Neural cell (in vitro differentiated cells): ENCODE data around the gene ERC2. TPM values are rescaled to one million over a fixed set of nuclear protein-coding genes. Genes with fewer than 3 reads are reported as not detected.

Experiments
- H2AFZ ChIP-seq: fragments of 200-600, 300-800 bp; sonication (generic), shearing (Covaris generic); 2 replicates; pipeline ENCODE4 v1.6.0; 2014; ENCODE audit warnings: low read depth, mild to moderate bottlenecking, antibody characterized with exemption, low read length, moderate library complexity
- H3F3A ChIP-seq: fragments of 200-600 bp; shearing (Covaris generic); 2 replicates; pipeline ENCODE4 v1.6.1; 2016; ENCODE audit warnings: mild to moderate bottlenecking, moderate library complexity, mixed read lengths, antibody characterized with exemption, low read length; ENCODE audit not compliant: insufficient read depth, poor library complexity, severe bottlenecking
- H3K27ac ChIP-seq: fragments of 200-600, 300-800 bp; sonication (generic), shearing (Covaris generic); 2 replicates; pipeline ENCODE4 v1.5.1; 2014; ENCODE audit warnings: mild to moderate bottlenecking, low read length, moderate library complexity
- H3K27me3 ChIP-seq: fragments of 300-800, 200-600 bp; sonication (generic), shearing (Covaris generic); 2 replicates; pipeline ENCODE4 v1.6.0; 2014; ENCODE audit warnings: mild to moderate bottlenecking, low read depth, low read length, moderate library complexity; ENCODE audit not compliant: insufficient read depth
- H3K36me3 ChIP-seq: fragments of 300-800, 200-600 bp; sonication (generic), shearing (Covaris generic); 2 replicates; pipeline ENCODE4 v1.5.1; 2014; ENCODE audit warnings: mild to moderate bottlenecking, antibody characterized with exemption, low read length, moderate library complexity; ENCODE audit not compliant: insufficient read depth
- H3K4me2 ChIP-seq: fragments of 300-800, 200-600 bp; sonication (generic), shearing (Covaris generic); 2 replicates; pipeline ENCODE4 v1.6.0; 2014; ENCODE audit warnings: mild to moderate bottlenecking, low read length
- H3K4me3 ChIP-seq: fragments of 300-800, 200-600 bp; sonication (generic), shearing (Covaris generic); 2 replicates; pipeline ENCODE4 v1.5.1; 2014; ENCODE audit warnings: mild to moderate bottlenecking, low read length, moderate library complexity
- H3K79me2 ChIP-seq: fragments of 200-600 bp; shearing (Covaris generic); replicated peaks from 2 replicates; pipeline ENCODE4 v1.6.0; 2014; ENCODE audit warnings: mild to moderate bottlenecking, low read length, moderate library complexity; ENCODE audit not compliant: insufficient read depth
- H3K9ac ChIP-seq: fragments of 300-800, 200-600 bp; sonication (generic), shearing (Covaris generic); 2 replicates; pipeline ENCODE4 v1.6.1; 2016; ENCODE audit warnings: mild to moderate bottlenecking, low read length, mixed read lengths
- H3K9me2 ChIP-seq: fragments of 200-600 bp; shearing (Covaris generic); 2 replicates; pipeline ENCODE4 v1.6.1; 2016; ENCODE audit warnings: mild to moderate bottlenecking, low read length, mixed read lengths; ENCODE audit not compliant: insufficient read depth
- H3K9me3 ChIP-seq: fragments of 200-600, 300-800 bp; sonication (generic), shearing (Covaris generic); 2 replicates; pipeline ENCODE4 v1.6.1; 2016; ENCODE audit warnings: mild to moderate bottlenecking, mixed run types, low read length, moderate library complexity, mixed read lengths
- H4K20me1 ChIP-seq: fragments of 200-600 bp; shearing (Covaris generic); 2 replicates; pipeline ENCODE4 v1.6.1; 2016; ENCODE audit warnings: mild to moderate bottlenecking, mixed run types; ENCODE audit not compliant: insufficient read depth
- CTCF ChIP-seq: fragments of 450-650 bp; IDR thresholded peaks from 2 replicates; pipeline ENCODE4 v1.5.1; 2014; ENCODE audit warnings: antibody characterized with exemption, mild to moderate bottlenecking, moderate library complexity; ENCODE audit not compliant: poor library complexity, severe bottlenecking
- EP300 ChIP-seq: fragments of 450-650 bp; conservative IDR thresholded peaks from 2 replicates; pipeline ENCODE4 v1.6.1; 2014; ENCODE audit warnings: antibody characterized with exemption, mild to moderate bottlenecking, moderate library complexity; ENCODE audit not compliant: poor library complexity, severe bottlenecking
- EZH2 ChIP-seq: fragments of 200-600, 300-800 bp; shearing (Covaris generic), sonication (generic); IDR thresholded peaks from 2 replicates; pipeline ENCODE4 v1.6.1; 2014; ENCODE audit warnings: antibody characterized with exemption, low read length, borderline replicate concordance, mild to moderate bottlenecking; ENCODE audit not compliant: insufficient read depth, poor library complexity, severe bottlenecking
- MXI1 ChIP-seq: fragments of 450-650 bp; conservative IDR thresholded peaks from 2 replicates; pipeline ENCODE4 v1.6.1; 2014; ENCODE audit warnings: antibody characterized with exemption, mild to moderate bottlenecking; ENCODE audit not compliant: poor library complexity, severe bottlenecking
- POLR2AphosphoS5 ChIP-seq: IDR thresholded peaks from 2 replicates; pipeline ENCODE4 v1.6.1; 2012
- RAD21 ChIP-seq: fragments of 450-650 bp; conservative IDR thresholded peaks from 2 replicates; pipeline ENCODE4 v1.6.1; 2014; ENCODE audit warnings: antibody characterized with exemption, mild to moderate bottlenecking, moderate library complexity
- SMC3 ChIP-seq: fragments of 450-650 bp; conservative IDR thresholded peaks from 2 replicates; pipeline ENCODE4 v1.6.1; 2014; ENCODE audit warnings: antibody characterized with exemption, mild to moderate bottlenecking, moderate library complexity; ENCODE audit not compliant: poor library complexity
- TAF1 ChIP-seq: IDR thresholded peaks from 2 replicates; pipeline ENCODE4 v1.6.1; 2012; ENCODE audit warnings: low read depth
- polyA plus RNA-seq: library from polyadenylated mRNA; depleted of rRNA; stranded (reverse); fragments of >200 nt; gene quantifications from 2 replicates; pipeline ENCODE4 v1.2.3, GENCODE V29; 2014
- TF ChIP-seq, protein P1 (sequence below): IDR thresholded peaks from 2 replicates; pipeline ENCODE4 v1.6.1; 2012; ENCODE audit warnings: borderline replicate concordance

ERC2 gene
- polyA plus RNA-seq, 1 donor from 2014 or later, result 60.4 TPM

- Histone ChIP-seq H3K36me3 (no peaks in the 10 kb centered on the region), H3K9me3 (no peaks in the 10 kb centered on the region), H3K4me2 (no peak overlapping the region), H3F3A (no peaks in the 10 kb centered on the region), H3K9ac (no peak overlapping the region), H3K79me2 (no peaks in the 10 kb centered on the region), H3K27me3 (no peaks in the 10 kb centered on the region), H4K20me1 (no peaks in the 10 kb centered on the region), H3K4me3 (no peak overlapping the region), H3K9me2 (no peaks in the 10 kb centered on the region), H2AFZ (no peak overlapping the region), H3K27ac (no peak overlapping the region)
- TF ChIP-seq CTCF, result no peak
- TF ChIP-seq, protein P1, sequence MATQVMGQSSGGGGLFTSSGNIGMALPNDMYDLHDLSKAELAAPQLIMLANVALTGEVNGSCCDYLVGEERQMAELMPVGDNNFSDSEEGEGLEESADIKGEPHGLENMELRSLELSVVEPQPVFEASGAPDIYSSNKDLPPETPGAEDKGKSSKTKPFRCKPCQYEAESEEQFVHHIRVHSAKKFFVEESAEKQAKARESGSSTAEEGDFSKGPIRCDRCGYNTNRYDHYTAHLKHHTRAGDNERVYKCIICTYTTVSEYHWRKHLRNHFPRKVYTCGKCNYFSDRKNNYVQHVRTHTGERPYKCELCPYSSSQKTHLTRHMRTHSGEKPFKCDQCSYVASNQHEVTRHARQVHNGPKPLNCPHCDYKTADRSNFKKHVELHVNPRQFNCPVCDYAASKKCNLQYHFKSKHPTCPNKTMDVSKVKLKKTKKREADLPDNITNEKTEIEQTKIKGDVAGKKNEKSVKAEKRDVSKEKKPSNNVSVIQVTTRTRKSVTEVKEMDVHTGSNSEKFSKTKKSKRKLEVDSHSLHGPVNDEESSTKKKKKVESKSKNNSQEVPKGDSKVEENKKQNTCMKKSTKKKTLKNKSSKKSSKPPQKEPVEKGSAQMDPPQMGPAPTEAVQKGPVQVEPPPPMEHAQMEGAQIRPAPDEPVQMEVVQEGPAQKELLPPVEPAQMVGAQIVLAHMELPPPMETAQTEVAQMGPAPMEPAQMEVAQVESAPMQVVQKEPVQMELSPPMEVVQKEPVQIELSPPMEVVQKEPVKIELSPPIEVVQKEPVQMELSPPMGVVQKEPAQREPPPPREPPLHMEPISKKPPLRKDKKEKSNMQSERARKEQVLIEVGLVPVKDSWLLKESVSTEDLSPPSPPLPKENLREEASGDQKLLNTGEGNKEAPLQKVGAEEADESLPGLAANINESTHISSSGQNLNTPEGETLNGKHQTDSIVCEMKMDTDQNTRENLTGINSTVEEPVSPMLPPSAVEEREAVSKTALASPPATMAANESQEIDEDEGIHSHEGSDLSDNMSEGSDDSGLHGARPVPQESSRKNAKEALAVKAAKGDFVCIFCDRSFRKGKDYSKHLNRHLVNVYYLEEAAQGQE, result no peak
- TF ChIP-seq SMC3, result no peak
- no peak for TF ChIP-seq EP300
Measured at GRCh38 chr3:55607844-55608243, 860.4 kb downstream of the ERC2 start.

GRCh38 chr3:55607175-55607574, 861.1 kb downstream of the ERC2 start:
- H3K4me2 ChIP-seq, result no peak overlapping the region
- H3K36me3 ChIP-seq, result no peaks in the 10 kb centered on the region
- no peak overlapping the region for H3K27ac ChIP-seq
- H3K4me3 ChIP-seq, result no peak overlapping the region
- no peaks in the 10 kb centered on the region for H3K9me3 ChIP-seq
- no peaks in the 10 kb centered on the region for H3F3A ChIP-seq
- H3K79me2 ChIP-seq, result no peaks in the 10 kb centered on the region
- H3K27me3 ChIP-seq, result no peaks in the 10 kb centered on the region
- H3K9ac ChIP-seq, result no peak overlapping the region
- H4K20me1 ChIP-seq, result no peaks in the 10 kb centered on the region
- TF ChIP-seq SMC3, result no peak
- no peaks in the 10 kb centered on the region for H3K9me2 ChIP-seq
- no peak overlapping the region for H2AFZ ChIP-seq

DNA sequence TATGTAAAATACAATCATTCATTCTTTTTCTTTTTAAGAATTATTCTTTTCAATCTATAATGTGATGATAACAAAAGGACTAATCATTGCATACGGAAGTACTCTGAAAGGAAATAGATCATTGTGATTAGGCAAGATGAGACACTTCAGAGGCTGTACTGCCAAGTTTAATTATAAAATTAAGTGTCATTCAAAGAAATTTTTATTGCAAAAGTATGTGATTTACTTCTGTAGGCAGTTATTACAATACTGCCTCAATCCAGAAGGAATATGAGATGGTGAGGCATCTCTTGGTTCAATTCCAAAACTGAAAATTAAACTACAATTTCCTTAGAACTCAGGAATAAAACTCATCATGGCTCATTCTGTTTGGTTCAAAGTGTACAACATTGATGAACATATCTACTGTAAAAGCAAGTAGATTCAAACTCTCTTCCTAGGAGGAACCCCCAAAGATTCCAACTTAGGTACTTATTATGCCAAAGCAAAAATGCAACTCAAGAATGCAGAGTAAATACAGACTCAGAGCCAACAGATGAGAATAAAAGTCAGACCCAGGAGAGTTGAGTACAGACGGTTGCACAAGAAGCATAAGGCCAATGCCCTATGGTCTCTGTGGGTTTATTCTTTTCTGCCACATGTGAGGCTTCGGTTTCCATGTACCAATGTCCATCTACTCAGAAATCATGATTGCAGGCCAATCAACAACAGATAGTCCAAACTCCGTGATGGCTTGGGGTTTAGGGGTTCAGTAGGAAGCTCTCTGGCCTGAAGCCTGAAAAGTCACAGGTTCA, 862.6 kb downstream of the ERC2 start:
- Histone ChIP-seq H3K27me3 (no peaks in the 10 kb centered on the region), H4K20me1 (no peaks in the 10 kb centered on the region), H3K4me2 (no peak overlapping the region), H3K79me2 (no peaks in the 10 kb centered on the region), H2AFZ (no peak overlapping the region), H3F3A (no peaks in the 10 kb centered on the region), H3K9me3 (no peaks in the 10 kb centered on the region), H3K9ac (no peak overlapping the region), H3K4me3 (no peak overlapping the region), H3K36me3 (no peaks in the 10 kb centered on the region), H3K27ac (no peak overlapping the region), H3K9me2 (no peaks in the 10 kb centered on the region)
- TF ChIP-seq POLR2AphosphoS5 (no peak), EP300 (no peak), MXI1 (no peak), TAF1 (no peak), SMC3 (no peak), CTCF (no peak), EZH2 (no peak), RAD21 (no peak)
- TF ChIP-seq, protein P1, result no peak
